HG03196 (cell line): ENCODE results near the gene STX18.
A peak's percentile ranks its signal among the peaks of the same experiment; 100 is the strongest.
"Not testable (repeated sequence)": the region's sequence is repeated elsewhere in the genome, so short reads cannot be mapped to it uniquely, and the experiment has no call there.

Experiments used
- ATAC-seq: cut with Tn5 transposase; IDR thresholded peaks from one replicate; pipeline ENCODE4 v1.9.1; 2021; ENCODE audit not compliant: unreplicated experiment

STX18 gene

GRCh38 chr4:4481399-4481994, 60.4 kb downstream of the STX18 start:
- ATAC-seq = no peak

- no peak for ATAC-seq
Observed at GRCh38 chr4:4480685-4481398, 61.0 kb downstream of the STX18 start.

- ATAC-seq = no peak
Observed at GRCh38 chr4:4480205-4480604, 61.6 kb downstream of the STX18 start.

- no peak for ATAC-seq
Observed at GRCh38 chr4:4479366-4479765, 62.5 kb downstream of the STX18 start.

GRCh38 chr4:4477796-4478195, 64.1 kb downstream of the STX18 start:
- ATAC-seq = no peak

- no peak for ATAC-seq
Observed at GRCh38 chr4:4477391-4477790, 64.5 kb downstream of the STX18 start.

GRCh38 chr4:4474476-4474875, 67.4 kb downstream of the STX18 start:
- ATAC-seq = no peak

GRCh38 chr4:4472344-4472958, 69.4 kb downstream of the STX18 start:
- ATAC-seq = no peak

GRCh38 chr4:4471195-4471594, 70.7 kb downstream of the STX18 start:
- ATAC-seq = no peak

GRCh38 chr4:4470208-4470607, 71.6 kb downstream of the STX18 start:
- no peak for ATAC-seq

GRCh38 chr4:4465238-4465637, 76.6 kb downstream of the STX18 start:
- ATAC-seq = not testable (repeated sequence)

- no peak for ATAC-seq
Observed at GRCh38 chr4:4462970-4463369, 78.9 kb downstream of the STX18 start.

- ATAC-seq = no peak
Observed at GRCh38 chr4:4461850-4462249, 80.0 kb downstream of the STX18 start.

- ATAC-seq = no peak
Observed at GRCh38 chr4:4461178-4461577, 80.7 kb downstream of the STX18 start.

GRCh38 chr4:4460759-4461158, 81.1 kb downstream of the STX18 start:
- no peak for ATAC-seq

GRCh38 chr4:4459181-4459580, 82.7 kb downstream of the STX18 start:
- ATAC-seq = no peak

GRCh38 chr4:4457803-4458553, 83.9 kb downstream of the STX18 start:
- ATAC-seq = no peak

- no peak for ATAC-seq
Observed at GRCh38 chr4:4456816-4457578, 84.9 kb downstream of the STX18 start.

GRCh38 chr4:4456351-4456750, 85.5 kb downstream of the STX18 start:
- no peak for ATAC-seq

- ATAC-seq = peak; percentile 75
Observed at GRCh38 chr4:4455210-4455865, 86.5 kb downstream of the STX18 start.
